Measurements from ENCODE around the gene MVK.
A peak's percentile ranks its signal among the peaks of the same experiment; 100 is the strongest.

Gene MVK

GRCh38 chr12:109573029-109573913, at the start of gene MVK, which contains the start of gene MMAB:
Gene MVK (plus strand): TSS chr12:109573794. CDS start chr12:109574823, 1,029 bp downstream.
Gene MMAB (minus strand): TSS chr12:109573504. CDS start chr12:109573480, 24 bp downstream.
- peak; percentile 94 for DNase-seq

- no peak for DNase-seq
Measured at GRCh38 chr12:109524466-109525278, 48.9 kb upstream of the MVK start.

DNA sequence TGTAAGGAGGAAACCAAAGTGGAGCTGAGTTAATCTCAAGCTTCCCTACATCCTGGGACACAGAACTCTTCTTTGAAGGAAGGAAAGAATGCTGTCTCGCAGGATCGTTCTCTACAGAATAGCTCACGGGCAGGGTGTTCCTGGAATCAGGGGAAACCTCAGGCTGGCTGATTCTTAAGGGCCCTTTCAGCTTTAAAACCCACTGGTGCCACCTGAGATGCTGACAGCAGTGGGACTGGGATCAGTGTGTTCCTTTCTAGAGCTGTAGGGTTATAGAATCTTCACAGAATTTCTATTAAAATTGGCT, 48.4 kb upstream of the MVK start:
- DNase-seq = no peak

DNA sequence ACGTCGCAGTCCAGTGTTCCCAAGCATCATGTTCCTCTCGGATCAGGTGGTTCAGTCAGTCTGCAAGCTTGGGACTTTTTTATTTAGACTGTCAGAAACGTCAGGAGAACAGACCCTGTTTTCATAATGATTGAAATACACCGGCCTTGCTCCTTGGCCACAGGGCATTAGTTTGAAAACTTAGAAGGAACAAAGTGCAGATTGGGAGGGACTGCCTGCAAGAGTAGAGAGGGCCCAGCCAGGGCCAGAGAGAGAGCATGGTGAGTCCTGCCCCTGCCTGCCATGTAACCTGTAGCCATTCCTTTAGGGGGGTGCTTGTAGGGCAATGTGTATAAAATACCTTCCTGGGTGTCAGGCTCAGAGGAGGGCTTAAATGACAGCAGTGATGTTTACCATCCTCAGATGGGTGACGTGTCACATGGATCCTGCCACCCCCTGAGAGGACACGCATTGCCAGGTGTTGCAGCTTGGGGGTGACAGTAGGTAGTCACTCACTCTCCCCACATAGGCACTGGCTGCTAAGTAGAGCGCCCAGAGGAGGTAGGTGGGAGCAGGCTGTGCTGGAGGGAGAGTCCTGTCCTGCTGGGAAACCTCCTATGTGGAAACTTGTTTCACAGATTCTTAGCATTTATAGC, 46.0 kb upstream of the MVK start:
- no peak for DNase-seq

DNA sequence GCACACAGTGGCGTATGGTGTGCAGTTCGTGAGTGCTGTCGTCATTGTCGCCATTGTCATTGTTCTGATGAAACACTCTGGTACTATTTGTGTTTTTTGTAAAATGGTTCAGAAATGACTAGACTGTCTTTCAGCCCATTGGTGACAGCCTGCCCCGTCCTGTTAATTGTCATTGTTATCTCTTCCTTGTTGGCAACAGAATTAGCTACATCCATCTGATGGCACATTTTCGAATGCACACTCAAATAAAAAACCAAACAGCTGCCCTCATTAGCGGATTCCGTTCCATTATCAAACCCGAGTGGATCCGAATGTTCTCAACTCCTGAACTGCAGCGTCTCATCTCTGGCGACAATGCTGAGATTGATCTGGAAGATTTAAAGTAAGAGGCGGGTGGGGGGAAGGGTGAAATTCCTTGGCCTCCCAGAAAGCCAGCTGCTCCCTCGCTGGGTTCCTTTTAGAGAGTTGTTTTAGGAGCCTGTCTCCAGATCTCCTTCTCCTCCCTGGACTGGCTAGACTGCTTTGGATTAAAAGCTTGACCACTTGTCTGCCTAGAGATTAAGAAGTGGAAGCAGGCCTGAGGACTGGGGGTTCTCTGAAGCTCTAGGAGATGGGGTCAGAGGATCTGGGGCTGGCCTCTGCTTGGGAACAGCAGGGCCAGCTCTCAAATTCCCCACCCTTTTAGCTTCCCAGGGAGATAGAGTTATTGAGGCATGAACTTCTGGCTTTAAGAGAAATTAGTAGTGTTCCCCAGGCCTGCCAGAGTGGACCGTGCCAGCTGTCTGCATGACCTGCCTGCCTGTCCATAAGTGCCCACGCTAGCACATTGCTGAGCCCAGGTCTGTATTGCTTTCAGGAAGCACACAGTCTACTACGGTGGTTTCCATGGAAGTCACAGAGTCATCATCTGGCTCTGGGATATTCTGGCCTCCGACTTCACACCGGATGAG, 43.6 kb upstream of the MVK start:
- DNase-seq = no peak

DNA sequence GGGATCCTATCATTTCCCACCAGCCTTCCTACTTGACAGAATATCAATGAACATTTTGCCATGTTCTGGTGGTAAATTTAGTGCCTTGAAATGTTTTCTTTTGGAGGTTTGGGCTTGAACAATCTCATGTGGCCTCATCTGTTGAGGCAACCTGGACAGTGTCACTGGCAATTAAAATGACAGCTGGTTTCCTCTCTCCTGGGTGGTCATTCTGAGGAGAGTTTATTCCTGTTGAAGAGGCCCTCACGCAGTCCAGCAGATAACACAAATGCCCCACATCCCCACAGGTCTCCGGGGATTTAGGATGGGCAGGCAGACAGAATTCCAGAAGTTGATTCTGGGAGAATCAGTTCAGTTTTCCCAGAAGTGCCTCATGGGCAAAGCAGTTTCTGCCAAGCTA, 42.2 kb upstream of the MVK start:
- DNase-seq = no peak

DNA sequence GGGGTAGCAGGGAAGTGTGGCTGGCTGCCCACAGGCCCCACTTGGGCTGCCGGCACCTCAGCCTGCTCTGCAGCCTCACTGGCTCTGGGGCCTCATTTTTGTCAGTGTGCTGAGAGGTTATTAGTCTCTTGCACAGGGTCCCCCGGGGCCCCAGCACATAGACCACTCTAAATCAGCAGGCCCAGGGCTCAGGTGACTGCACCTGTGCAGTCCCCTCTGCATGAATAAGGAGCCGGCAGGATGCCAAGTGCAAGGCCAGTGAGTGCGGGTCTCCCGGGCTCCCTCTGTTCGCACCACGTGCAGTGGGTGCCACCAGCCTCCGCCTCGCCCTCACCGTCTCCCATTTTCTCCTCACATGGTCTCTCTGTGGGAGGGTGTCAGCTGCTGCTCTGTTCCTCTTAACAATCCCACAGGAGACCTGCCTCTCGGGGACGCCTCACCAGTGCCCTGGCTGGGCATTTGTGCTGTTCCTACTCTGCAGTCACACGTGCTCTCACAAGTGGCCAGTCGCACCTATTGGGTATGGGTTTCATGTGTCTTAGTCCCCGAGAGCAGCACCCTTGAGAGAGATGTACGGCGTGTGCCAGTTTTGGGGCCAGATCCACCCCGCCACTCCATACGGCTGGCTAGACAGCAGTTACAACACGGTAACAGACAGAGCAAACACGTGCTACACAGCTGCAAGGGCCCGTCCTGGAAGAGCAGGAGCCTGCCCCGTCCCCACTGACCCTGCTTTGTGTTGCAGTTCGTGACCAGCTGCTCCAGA, 40.7 kb upstream of the MVK start:
- DNase-seq = no peak

DNA sequence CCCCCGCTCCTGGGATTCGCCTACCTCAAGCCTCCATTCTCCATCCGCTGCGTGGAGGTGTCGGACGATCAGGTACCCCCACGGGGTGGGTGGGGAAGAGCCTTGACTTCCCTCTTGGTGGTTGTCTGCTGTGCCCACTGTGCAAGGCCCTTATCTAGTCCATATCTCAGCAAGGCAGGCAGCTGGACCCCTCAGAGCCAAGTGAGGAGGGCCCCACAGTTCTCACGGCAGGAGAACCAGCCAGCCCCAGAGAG, 40.2 kb upstream of the MVK start:
- no peak for DNase-seq

DNA sequence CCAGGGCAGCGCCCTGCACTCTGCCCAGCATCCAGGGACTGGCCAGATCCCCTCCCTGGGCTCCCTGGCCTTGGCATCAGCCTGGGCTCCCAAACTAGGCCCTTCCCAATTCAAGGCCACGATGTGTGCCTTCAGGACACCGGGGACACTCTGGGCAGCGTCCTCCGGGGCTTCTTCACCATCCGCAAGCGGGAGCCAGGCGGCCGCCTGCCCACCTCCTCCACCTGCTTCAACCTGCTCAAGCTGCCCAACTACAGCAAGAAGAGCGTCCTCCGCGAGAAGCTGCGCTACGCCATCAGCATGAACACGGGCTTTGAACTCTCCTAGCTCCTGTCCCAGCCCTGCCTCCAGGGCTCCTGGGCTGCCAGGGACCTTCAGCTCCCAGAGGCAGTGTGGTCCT, 39.1 kb upstream of the MVK start:
- no peak for DNase-seq

DNA sequence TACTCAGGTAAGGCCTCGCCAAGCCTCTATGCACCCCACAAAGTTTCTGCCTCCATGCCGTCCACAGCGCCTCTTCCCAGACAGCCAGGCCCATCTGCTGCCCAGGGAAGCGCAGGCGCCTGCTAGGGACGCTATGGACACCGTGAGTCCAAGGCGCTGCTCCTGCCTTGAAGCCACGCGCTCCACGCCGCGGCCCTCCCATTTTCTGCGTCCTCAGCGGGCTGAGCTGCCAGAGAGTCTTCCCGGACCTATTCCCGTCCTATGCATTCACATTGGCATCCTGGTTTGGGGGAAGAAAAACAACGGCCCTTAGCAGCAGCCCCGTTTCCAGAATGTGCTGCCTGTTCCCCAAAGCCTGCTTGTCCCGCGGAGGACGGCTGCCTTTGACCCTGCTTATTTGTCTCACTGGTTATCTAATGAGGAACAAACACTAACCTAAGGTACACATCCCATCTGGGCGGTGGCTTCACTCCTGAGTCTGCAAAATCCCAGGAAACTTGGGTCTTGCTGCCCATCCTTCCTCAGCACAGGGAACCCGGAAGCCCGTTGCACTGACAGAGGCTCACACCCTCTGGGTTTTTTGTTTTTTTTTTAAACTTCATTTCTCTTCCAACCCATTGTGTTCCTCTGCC, 38.2 kb upstream of the MVK start:
- no peak for DNase-seq

DNA sequence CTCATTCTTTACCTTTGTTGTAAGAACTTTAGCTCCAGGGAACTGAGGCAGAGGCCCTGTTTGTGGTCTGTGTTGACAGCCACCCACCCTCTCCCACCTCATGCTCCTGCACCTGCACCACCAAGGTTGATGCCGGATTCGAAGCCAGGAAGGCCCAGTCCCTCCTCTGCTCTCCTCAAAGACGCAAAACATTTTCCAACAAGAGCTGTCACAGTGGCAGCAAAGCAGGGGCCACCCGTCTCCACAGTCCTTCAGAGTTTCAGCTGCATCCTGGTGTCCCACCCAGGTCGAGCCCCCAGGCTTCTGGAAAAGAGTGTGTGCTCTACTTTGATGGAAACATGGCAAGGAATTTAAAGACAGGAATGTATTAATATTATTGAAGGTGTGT, 37.7 kb upstream of the MVK start:
- no peak for DNase-seq

- DNase-seq = no peak
Measured at GRCh38 chr12:109537136-109537535, 36.5 kb upstream of the MVK start.

DNA sequence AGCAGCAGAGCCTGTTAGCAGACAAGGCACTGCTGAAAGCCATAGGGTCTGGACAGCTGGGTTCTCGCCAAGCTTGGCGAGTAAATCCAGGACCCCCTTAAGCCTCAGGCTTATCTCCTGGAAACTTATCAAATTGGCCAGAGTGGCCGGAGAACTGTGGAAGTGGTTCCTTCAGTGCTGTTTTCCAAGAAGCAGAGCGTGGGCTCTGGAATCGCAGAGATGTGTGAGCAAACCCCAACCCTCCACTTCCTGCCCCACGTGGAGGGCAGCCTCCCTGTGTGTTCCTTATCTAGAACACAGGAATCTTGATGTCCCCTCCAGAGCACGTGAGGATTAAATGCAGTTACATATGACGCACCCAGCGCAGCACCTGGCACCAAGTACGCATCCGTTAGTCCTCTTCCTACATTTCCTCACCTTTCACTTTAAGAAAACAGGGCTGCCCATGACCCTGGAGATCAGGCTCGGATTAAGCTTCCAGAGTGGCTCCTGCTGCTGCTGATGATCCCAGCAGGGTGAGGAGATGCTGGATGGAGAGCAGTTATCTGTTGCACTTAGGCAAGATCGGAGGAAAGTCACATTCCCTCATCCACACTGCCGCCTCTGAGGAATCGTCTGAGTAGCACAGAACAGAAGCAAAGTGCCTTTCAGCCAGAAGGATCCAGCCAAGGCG, 35.3 kb upstream of the MVK start:
- no peak for DNase-seq

DNA sequence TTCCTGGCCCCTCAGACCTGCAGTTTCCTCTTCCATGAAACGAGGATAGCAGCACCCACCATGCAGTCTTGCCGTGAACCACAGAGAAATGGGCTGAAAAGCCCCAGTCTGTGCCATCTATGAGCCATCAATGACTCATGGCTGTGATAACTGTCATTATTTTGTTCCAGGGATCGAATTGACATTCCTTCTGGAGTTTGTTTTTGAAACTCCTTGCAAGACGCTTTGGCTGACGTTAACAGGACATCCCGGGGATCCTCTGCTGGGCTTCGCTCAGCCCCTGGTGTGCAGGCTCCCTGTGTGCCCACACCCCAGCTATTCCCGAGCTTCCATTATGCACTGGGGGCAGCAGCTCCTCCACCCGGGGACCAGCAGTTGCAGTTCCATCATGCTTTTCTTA, 34.1 kb upstream of the MVK start:
- DNase-seq = no peak

- no peak for DNase-seq
Measured at GRCh38 chr12:109540526-109541412, 32.8 kb upstream of the MVK start.

DNA sequence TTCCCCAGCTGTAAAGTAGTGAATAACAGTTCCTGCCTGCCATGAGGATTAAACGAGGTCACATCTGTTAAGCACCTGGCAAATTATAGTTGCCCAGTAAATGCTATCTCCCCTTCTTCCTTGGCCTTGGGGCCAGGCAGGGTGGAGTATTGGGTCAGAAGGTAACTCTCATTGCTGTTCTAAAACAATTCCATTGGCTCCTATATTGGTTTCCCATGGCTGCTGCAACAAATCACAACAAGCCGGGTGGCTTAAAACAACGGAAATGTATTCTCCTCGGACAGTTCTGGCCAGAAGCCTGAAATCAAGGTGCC, 32.2 kb upstream of the MVK start:
- no peak for DNase-seq

DNA sequence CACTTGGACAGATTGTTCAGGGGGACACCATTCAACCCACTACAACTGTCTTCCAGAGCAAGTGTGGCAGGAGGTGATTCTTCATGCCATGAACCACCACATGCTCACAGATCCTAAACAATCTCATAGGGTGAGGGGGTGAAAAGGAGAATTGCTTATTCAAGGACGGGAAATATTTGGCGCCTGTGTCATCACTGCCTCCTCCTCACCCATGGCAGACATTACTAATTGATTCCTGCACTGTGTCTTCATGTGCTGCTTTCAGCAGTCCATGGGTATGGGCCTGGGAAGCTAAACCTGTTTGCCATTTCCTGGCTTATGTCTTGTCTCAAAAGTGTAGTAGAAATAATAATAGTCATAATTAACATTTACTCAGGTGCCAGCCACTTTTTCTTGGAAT, 31.6 kb upstream of the MVK start:
- DNase-seq = no peak

DNA sequence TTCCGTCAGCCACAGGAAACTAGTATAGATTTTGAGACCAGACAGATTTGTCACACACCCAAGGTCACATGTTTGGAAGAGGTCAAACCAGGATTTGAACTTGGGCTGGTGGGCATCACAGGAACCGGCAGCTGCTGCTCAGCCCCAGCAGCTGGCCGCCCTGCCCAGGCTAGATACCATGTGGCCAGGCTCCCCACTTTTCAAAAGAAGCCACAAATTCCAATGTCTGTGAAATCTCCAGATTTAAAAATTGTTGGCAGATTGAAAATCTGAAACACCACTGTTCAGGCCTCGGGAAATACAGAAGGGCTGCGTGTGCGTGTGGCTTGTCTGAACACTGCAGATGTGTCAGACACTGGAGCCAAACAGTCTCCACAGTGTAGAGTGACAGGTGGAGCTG, 30.7 kb upstream of the MVK start:
- no peak for DNase-seq

DNA sequence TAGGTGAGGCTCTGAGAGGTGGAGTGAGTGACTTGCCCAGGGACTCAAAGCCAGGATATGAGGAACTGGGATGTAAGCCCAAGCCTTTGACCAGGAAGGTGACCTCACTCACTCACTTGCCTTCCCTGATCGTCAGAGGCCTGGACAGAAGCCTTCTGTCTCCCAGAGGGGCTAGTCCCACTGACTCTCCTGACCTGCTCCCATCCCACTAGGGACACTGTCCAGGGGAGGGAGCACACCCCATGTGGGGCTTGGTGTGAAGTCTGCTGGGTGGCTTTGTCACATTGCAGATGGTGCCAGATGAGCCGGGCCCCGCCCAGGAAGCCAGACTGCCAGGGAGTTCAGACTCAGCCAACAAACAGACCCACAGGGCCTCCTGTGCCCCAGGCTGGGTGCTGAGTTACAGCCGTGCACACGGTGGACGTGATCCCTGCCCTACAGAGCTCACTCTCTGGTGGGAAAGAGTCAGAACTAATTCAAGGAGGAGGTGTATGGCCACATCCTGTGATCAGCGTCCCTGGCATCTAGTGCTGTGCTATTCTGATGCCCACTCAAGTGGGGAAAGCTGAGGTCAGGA, 28.6 kb upstream of the MVK start:
- DNase-seq = no peak

- DNase-seq = no peak
Measured at GRCh38 chr12:109545826-109546225, 27.8 kb upstream of the MVK start.

All from 8988T (cell line).